ENCODE measurements around the gene BACH2.

DNA sequence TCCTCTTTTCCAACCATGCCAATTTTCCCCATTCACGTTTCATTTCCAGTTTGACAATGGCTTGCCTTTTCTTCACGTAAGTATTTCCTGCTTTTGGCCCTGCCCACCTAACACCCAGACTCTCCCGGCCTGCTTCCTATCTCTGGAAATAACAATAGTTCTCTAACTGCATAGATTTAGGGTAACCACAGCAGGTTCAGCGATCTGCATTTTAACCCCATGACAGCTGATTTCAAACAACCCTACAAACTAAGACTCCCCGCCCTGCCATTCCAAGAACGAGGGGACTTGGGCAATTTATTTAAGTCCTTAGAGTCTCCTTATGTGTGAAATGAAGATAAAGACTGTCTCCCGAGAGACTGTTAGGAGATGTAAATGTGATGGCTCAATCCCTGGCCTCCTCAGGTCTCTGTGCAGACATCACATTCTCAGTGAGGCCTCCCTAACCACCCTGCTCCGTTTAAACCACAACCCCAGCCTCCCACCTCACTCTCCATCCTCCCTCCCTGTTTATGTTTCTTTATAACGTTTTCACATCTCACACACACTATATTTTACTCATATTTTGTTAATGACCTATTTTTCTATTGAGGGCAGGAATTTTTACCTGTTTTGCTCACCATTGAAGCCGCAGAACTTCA, 267.5 kb downstream of the BACH2 start:
- TF ChIP-seq CEBPB (IDR thresholded peaks at IDR 0.05; ENCODE audit: low read depth, low read length) = no peak
- no peak for TF ChIP-seq POLR2A (IDR thresholded peaks at IDR 0.05; ENCODE audit: low read depth, low read length)
- no peak for TF ChIP-seq RFX5 (IDR thresholded peaks at IDR 0.05; ENCODE audit: low read depth, low read length)
- TF ChIP-seq, protein P1, sequence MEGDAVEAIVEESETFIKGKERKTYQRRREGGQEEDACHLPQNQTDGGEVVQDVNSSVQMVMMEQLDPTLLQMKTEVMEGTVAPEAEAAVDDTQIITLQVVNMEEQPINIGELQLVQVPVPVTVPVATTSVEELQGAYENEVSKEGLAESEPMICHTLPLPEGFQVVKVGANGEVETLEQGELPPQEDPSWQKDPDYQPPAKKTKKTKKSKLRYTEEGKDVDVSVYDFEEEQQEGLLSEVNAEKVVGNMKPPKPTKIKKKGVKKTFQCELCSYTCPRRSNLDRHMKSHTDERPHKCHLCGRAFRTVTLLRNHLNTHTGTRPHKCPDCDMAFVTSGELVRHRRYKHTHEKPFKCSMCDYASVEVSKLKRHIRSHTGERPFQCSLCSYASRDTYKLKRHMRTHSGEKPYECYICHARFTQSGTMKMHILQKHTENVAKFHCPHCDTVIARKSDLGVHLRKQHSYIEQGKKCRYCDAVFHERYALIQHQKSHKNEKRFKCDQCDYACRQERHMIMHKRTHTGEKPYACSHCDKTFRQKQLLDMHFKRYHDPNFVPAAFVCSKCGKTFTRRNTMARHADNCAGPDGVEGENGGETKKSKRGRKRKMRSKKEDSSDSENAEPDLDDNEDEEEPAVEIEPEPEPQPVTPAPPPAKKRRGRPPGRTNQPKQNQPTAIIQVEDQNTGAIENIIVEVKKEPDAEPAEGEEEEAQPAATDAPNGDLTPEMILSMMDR (conservative IDR thresholded peaks at IDR 0.05; ENCODE audit: low read depth, low read length) = no peak
- no peak for TF ChIP-seq MAFK (IDR thresholded peaks at IDR 0.05; ENCODE audit: low read depth, low read length)
- TF ChIP-seq, protein P2, sequence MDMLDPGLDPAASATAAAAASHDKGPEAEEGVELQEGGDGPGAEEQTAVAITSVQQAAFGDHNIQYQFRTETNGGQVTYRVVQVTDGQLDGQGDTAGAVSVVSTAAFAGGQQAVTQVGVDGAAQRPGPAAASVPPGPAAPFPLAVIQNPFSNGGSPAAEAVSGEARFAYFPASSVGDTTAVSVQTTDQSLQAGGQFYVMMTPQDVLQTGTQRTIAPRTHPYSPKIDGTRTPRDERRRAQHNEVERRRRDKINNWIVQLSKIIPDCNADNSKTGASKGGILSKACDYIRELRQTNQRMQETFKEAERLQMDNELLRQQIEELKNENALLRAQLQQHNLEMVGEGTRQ (IDR thresholded peaks at IDR 0.05; ENCODE audit: low read depth, low read length) = no peak
- no peak for TF ChIP-seq NFE2L2 (IDR thresholded peaks at IDR 0.05; ENCODE audit: low read depth, low read length)
- no peak for TF ChIP-seq RAD21 (IDR thresholded peaks at IDR 0.05; ENCODE audit: low read length)
- TF ChIP-seq MXI1 (IDR thresholded peaks at IDR 0.05; ENCODE audit: borderline replicate concordance, low read depth, low read length) = no peak
- no peak for TF ChIP-seq SMC3 (IDR thresholded peaks at IDR 0.05; ENCODE audit: low read depth, low read length)
- no peak for TF ChIP-seq BHLHE40 (IDR thresholded peaks at IDR 0.05; ENCODE audit: low read depth, low read length)
- no peak for TF ChIP-seq CHD1 (IDR thresholded peaks at IDR 0.05; ENCODE audit: low read depth, low read length)
- TF ChIP-seq, protein P3, sequence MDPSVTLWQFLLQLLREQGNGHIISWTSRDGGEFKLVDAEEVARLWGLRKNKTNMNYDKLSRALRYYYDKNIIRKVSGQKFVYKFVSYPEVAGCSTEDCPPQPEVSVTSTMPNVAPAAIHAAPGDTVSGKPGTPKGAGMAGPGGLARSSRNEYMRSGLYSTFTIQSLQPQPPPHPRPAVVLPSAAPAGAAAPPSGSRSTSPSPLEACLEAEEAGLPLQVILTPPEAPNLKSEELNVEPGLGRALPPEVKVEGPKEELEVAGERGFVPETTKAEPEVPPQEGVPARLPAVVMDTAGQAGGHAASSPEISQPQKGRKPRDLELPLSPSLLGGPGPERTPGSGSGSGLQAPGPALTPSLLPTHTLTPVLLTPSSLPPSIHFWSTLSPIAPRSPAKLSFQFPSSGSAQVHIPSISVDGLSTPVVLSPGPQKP (IDR thresholded peaks at IDR 0.05; ENCODE audit: borderline replicate concordance, low read depth, low read length) = no peak
- no peak for TF ChIP-seq RCOR1 (IDR thresholded peaks at IDR 0.05; ENCODE audit: insufficient replicate concordance, low read length)
